Upper lobe of right lung (tissue), 1 donor: ENCODE data around the gene NCS1. TPM values are rescaled to one million over a fixed set of nuclear protein-coding genes. Genes with fewer than 3 reads are reported as not detected.

Experiments used
- ATAC-seq: fragments of 200-7000 bp; cut with Tn5 transposase; one replicate; pipeline ENCODE4 v1.9.1; 2020; ENCODE audit warnings: mild to moderate bottlenecking, moderate library complexity
- DNase-seq: peaks from one replicate; pipeline ENCODE4 v3.0.0-alpha.2; 2020
- H3K27ac ChIP-seq: fragments of 200-600 bp; one replicate; pipeline ENCODE4 v1.8.0; 2022
- H3K27me3 ChIP-seq: fragments of 200-600 bp; one replicate; pipeline ENCODE4 v1.8.0; 2022; ENCODE audit warnings: mild to moderate bottlenecking
- H3K36me3 ChIP-seq: fragments of 200-600 bp; one replicate; pipeline ENCODE4 v1.8.0; 2022
- H3K4me1 ChIP-seq: fragments of 200-600 bp; one replicate; pipeline ENCODE4 v1.8.0; 2022
- H3K4me3 ChIP-seq: fragments of 200-600 bp; one replicate; pipeline ENCODE4 v1.8.0; 2022; ENCODE audit warnings: mild to moderate bottlenecking
- H3K9me3 ChIP-seq: fragments of 200-600 bp; one replicate; pipeline ENCODE4 v1.8.0; 2022
- intact Hi-C: fragments of 100-400 bp; cut with DNase I; formaldehyde crosslinking; loops from one replicate; pipeline ENCODE4 v1.11.0; 2022
- total RNA-seq: library from RNA; stranded (reverse); fragmentation: NEBNext Ultra II Directional; extraction: Animal tissue kit (Norgen Biotek cat#: 25700); gene quantifications from one replicate; pipeline ENCODE4 v1.2.1, GENCODE V29; 2021
- TF ChIP-seq, protein P1 (sequence below): fragments of 200-600 bp; IDR thresholded peaks from one replicate; pipeline ENCODE4 v1.8.0; 2022; ENCODE audit warnings: antibody characterized with exemption
- donor health status: DM: no; HTN: yes; CAD: no; lungs with severe emphysema.

NCS1 gene
- total RNA-seq, 1 donor from 2014 or later = 5.7 TPM

DNA sequence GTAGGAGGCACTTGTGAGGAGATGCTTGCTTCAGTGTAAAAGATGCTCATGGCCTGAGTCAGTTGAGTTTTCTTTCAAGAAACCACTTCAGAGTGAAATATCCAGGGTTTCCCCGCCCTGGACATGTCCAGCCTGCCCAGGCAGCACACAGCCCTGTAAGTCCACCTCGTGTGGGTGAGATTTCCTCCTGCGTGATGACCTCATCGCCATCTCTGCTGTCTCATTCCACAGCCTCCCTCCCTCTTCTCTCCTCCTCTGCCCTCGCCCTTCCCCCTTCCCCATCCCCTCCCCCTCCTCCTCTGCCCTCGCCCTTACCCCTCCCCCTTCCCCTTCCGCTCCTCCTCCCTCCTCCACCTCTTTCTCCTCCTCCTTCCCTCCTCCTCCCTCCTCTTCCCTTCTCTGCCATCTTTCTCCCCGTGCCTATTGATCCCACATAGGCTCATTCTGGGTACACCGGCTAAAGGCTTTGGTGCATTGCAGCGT lies 34.0 kb upstream of the NCS1 start:
- ATAC-seq = peak; percentile 77
- H3K27ac ChIP-seq = no peak overlapping the region
- intact Hi-C loops = no loop called here
- H3K9me3 ChIP-seq = no peaks in the 10 kb centered on the region
- peaks cover 11% of the 10 kb centered on the region for H3K4me1 ChIP-seq
- H3K27me3 ChIP-seq = no peaks in the 10 kb centered on the region
- DNase-seq = no peak
- H3K36me3 ChIP-seq = peaks cover 13% of the 10 kb centered on the region
- H3K4me3 ChIP-seq = no peak overlapping the region
- TF ChIP-seq, protein P1, sequence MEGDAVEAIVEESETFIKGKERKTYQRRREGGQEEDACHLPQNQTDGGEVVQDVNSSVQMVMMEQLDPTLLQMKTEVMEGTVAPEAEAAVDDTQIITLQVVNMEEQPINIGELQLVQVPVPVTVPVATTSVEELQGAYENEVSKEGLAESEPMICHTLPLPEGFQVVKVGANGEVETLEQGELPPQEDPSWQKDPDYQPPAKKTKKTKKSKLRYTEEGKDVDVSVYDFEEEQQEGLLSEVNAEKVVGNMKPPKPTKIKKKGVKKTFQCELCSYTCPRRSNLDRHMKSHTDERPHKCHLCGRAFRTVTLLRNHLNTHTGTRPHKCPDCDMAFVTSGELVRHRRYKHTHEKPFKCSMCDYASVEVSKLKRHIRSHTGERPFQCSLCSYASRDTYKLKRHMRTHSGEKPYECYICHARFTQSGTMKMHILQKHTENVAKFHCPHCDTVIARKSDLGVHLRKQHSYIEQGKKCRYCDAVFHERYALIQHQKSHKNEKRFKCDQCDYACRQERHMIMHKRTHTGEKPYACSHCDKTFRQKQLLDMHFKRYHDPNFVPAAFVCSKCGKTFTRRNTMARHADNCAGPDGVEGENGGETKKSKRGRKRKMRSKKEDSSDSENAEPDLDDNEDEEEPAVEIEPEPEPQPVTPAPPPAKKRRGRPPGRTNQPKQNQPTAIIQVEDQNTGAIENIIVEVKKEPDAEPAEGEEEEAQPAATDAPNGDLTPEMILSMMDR = no peak

DNA sequence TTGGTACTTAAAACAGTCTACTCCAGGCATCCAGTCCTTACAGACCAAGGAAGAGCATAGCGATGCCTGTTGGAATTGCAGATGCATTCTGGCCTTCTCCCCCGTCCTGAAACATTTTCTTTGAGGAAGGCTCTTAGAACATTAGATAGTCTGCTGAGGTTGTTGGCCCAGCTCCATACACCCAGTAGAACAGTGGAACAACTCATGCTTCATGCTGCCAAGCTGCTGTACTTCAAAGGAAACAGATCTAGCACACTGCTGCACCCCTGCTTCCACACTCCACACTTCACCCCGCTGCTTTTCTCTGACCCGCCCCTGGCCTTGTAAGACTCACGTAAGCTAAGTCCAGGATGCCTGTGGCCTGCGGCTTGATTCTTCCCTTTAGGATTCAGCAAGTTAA lies 33.4 kb upstream of the NCS1 start:
- TF ChIP-seq, protein P1 = no peak
- H3K4me3 ChIP-seq = no peak overlapping the region
- H3K36me3 ChIP-seq = peaks cover 13% of the 10 kb centered on the region
- peak; percentile 50 for ATAC-seq
- peaks cover 11% of the 10 kb centered on the region for H3K4me1 ChIP-seq
- H3K9me3 ChIP-seq = no peaks in the 10 kb centered on the region
- H3K27me3 ChIP-seq = no peaks in the 10 kb centered on the region
- intact Hi-C loops = no loop called here
- no peak overlapping the region for H3K27ac ChIP-seq
- no peak for DNase-seq

DNA sequence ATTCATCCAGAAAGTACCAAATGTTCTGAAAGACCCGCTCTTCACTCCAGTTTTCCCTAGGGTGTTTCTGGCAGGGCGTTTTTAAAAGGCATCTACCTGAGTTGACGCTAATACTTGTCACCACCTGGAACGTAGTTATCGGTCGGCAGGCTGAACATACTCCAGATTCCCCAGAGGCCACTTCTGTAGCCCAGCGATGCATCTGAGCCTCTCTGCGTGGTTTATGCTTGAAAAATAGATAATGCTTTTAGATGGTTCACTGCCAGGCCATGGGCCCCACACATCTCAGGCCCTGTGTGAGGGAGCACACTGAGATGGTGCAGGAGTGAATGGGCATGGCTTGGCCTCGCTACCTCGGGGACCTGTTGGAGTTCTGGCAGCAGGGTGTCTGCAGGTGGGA lies 33.0 kb upstream of the NCS1 start:
- Histone ChIP-seq H3K4me1 (peaks cover 11% of the 10 kb centered on the region), H3K27ac (no peak overlapping the region), H3K27me3 (no peaks in the 10 kb centered on the region), H3K4me3 (no peak overlapping the region), H3K36me3 (peaks cover 13% of the 10 kb centered on the region), H3K9me3 (no peaks in the 10 kb centered on the region)
- intact Hi-C loops = no loop called here
- DNase-seq (no peak), ATAC-seq (no peak)
- TF ChIP-seq, protein P1 = no peak

DNA sequence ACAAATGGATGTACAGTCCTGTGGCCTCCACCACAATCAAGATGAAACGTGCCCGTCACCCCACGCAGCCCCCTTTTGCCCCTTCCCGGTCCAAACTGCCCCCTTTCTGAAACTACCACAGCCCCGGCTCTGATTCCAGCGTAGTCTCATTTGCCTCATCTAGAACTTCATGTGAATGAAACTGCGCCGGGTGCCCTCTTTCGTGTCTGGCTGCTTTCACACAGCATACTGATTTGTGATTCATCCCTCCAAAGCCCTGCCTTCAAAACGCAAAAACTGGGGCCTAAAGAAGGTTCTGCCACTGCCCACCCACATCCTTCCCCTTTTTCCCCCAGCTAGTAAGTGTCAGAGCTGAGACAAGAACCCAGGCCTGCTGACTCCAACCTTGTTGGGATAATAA lies 31.5 kb upstream of the NCS1 start:
- ATAC-seq = no peak
- Histone ChIP-seq H3K4me3 (no peak overlapping the region), H3K4me1 (peaks cover 14% of the 10 kb centered on the region), H3K9me3 (no peaks in the 10 kb centered on the region), H3K27me3 (no peaks in the 10 kb centered on the region), H3K36me3 (no peaks in the 10 kb centered on the region), H3K27ac (no peak overlapping the region)
- no peak for DNase-seq
- intact Hi-C loops = no loop called here
- TF ChIP-seq, protein P1 = no peak

DNA sequence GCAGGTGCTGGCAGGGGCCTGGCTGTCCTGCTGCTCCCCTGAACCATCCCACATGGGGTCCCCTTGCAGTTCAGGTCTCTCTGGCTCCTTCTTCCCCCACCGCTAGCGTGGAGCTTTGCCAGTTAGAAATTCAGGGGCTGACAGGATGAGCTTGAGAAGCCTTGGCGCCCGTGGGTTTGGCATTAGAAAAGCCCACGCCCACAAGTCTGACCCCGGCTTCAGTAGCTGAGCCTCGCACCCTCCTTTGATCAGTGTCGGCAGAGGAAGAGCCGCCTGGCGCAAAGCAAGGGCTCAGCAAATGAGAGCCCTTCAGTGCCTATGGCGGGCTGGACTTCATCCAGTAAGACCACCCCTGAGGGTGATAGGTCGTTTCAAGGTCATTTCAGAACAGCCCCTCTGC lies 30.1 kb upstream of the NCS1 start:
- Histone ChIP-seq H3K9me3 (no peaks in the 10 kb centered on the region), H3K27ac (no peak overlapping the region), H3K4me1 (peaks cover 14% of the 10 kb centered on the region), H3K36me3 (no peaks in the 10 kb centered on the region), H3K27me3 (peaks cover 6% of the 10 kb centered on the region), H3K4me3 (no peak overlapping the region)
- intact Hi-C loops = no loop called here
- ATAC-seq (no peak), DNase-seq (no peak)
- TF ChIP-seq, protein P1 = no peak

DNA sequence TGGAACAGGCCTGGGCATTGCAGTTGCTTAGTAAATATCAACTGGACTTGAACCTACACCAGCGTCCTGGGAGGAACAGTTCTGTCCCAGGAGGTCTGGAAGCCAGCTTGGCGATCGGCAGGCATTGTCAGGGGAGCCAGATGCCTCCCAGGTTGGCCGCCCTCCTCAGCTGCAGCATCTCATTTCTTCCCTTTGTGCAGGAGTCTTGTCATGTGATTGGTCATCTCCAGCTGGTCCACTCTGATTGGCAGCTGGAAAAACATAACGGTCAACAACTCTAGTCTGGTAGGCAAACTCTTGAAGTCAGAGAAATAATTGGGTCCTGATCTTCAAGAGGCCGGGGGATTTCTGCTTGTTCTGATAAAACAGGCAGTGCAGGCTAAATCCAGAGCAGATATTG lies 29.6 kb upstream of the NCS1 start:
- ATAC-seq (no peak), DNase-seq (no peak)
- no peaks in the 10 kb centered on the region for H3K36me3 ChIP-seq
- no peaks in the 10 kb centered on the region for H3K9me3 ChIP-seq
- intact Hi-C loops = no loop called here
- H3K27me3 ChIP-seq = peaks cover 12% of the 10 kb centered on the region
- no peak overlapping the region for H3K27ac ChIP-seq
- no peak overlapping the region for H3K4me3 ChIP-seq
- TF ChIP-seq, protein P1 = no peak
- peaks cover 14% of the 10 kb centered on the region for H3K4me1 ChIP-seq
